Endothelial cell of umbilical vein (primary cell): ENCODE measurements around the gene METTL9. TPM values are rescaled to one million over a fixed set of nuclear protein-coding genes. Genes with fewer than 3 reads are reported as not detected.

Experiments used
- BruUV-seq: library from RNA; stranded (reverse); fragments of 400-500 nt; replicated peaks from 2 replicates; lab custom pipeline; 2021; lab: Mats Ljungman, UMichigan
- CTCF ChIA-PET: fragments of 300-600, 350-600 bp; sonication (Branson Sonifier 250); formaldehyde crosslinking; loops from one replicate; lab custom pipeline; 2021; ENCODE audit warnings: antibody characterized with exemption, inconsistent platforms; lab: Charles Lee
- POLR2A ChIA-PET: fragments of 300-600, 350-600 bp; sonication (Branson Sonifier 250); formaldehyde crosslinking; loops from one replicate; lab custom pipeline; 2021; ENCODE audit warnings: antibody characterized with exemption, inconsistent platforms; lab: Charles Lee
- DNase-seq: peaks from one replicate; pipeline ENCODE4 v3.0.0-alpha.2; 2011; ENCODE audit warnings: low read depth, low spot score
- FAIRE-seq: peaks from 2 replicates; lab custom pipeline; 2011; peaks lifted over from hg19 to GRCh38; lab: Jason Lieb, UNC
- H2AFZ ChIP-seq: 2 replicates; pipeline ENCODE4 v1.6.0; 2012; ENCODE audit warnings: low read depth, low read length, control low read depth, inconsistent platforms
- H3K27ac ChIP-seq: 2 replicates; pipeline ENCODE4 v1.5.1; 2011; ENCODE audit warnings: low read depth, mild to moderate bottlenecking, control low read depth, low read length, moderate library complexity; ENCODE audit not compliant: insufficient read depth
- H3K27me3 ChIP-seq, 2 experiments: 2 replicates each; pipeline versions ENCODE4 v1.6.0 to v1.6.1; 2011; ENCODE audit warnings: low read length in 2 of 2, mixed read lengths in 1 of 2; ENCODE audit not compliant: control insufficient read depth in 2 of 2, insufficient read depth in 2 of 2
- H3K36me3 ChIP-seq, 2 experiments: 2 replicates in 1 of 2; 3 replicates in 1 of 2; pipeline ENCODE4 v1.5.1; 2011; ENCODE audit warnings: low read length in 2 of 2, mild to moderate bottlenecking in 1 of 2, moderate library complexity in 1 of 2; ENCODE audit not compliant: control insufficient read depth in 2 of 2, insufficient read depth in 2 of 2; ENCODE audit errors: extremely low read depth in 1 of 2
- H3K4me1 ChIP-seq: 3 replicates; pipeline ENCODE4 v1.5.1; 2011; ENCODE audit warnings: mild to moderate bottlenecking, low read length; ENCODE audit not compliant: control insufficient read depth, insufficient read depth; ENCODE audit errors: extremely low read depth
- H3K4me2 ChIP-seq: 2 replicates; pipeline ENCODE4 v1.6.1; 2011; ENCODE audit warnings: low read length, control low read depth, mixed read lengths; ENCODE audit not compliant: insufficient read depth
- H3K4me3 ChIP-seq, 3 experiments: fragments of 200-600 bp in 1 of 3; sonication (generic), shearing (Covaris generic) in 1 of 3; replicated peaks in 1 of 3; 2 replicates each; pipeline ENCODE4 v1.5.1; 2011 to 2016; ENCODE audit warnings: control low read depth in 3 of 3, low read length in 3 of 3, mild to moderate bottlenecking in 2 of 3, inconsistent platforms in 1 of 3, low read depth in 1 of 3, moderate library complexity in 1 of 3; ENCODE audit not compliant: insufficient read depth in 1 of 3
- H3K79me2 ChIP-seq: 2 replicates; pipeline ENCODE4 v1.6.0; 2012; ENCODE audit warnings: low read length, inconsistent platforms; ENCODE audit not compliant: control insufficient read depth, insufficient read depth
- H3K9ac ChIP-seq: replicated peaks from 2 replicates; pipeline ENCODE3; 2011; ENCODE audit warnings: low read length, control low read depth; ENCODE audit not compliant: insufficient read depth; ENCODE audit errors: extremely low read depth
- H3K9me1 ChIP-seq: replicated peaks from 3 replicates; pipeline ENCODE4 v1.6.0; 2011; ENCODE audit warnings: mild to moderate bottlenecking, low read length; ENCODE audit not compliant: control insufficient read depth, insufficient read depth; ENCODE audit errors: extremely low read depth
- H3K9me3 ChIP-seq: replicated peaks from 2 replicates; pipeline ENCODE4 v1.5.1; 2012; ENCODE audit warnings: low read length, inconsistent platforms; ENCODE audit not compliant: control insufficient read depth, insufficient read depth
- H4K20me1 ChIP-seq: replicated peaks from 2 replicates; pipeline ENCODE3; 2011; ENCODE audit warnings: mild to moderate bottlenecking, low read length; ENCODE audit not compliant: control insufficient read depth, insufficient read depth; ENCODE audit errors: extremely low read depth
- EZH2 ChIP-seq: IDR thresholded peaks from 2 replicates; pipeline ENCODE4 v1.6.1; 2012; ENCODE audit warnings: borderline replicate concordance, low read depth, mild to moderate bottlenecking, moderate library complexity, low read length, inconsistent platforms; ENCODE audit not compliant: severe bottlenecking
- FOS ChIP-seq: IDR thresholded peaks from 2 replicates; pipeline ENCODE4 v1.6.1; 2011; ENCODE audit warnings: mild to moderate bottlenecking, low read length, moderate library complexity, borderline replicate concordance; ENCODE audit not compliant: insufficient read depth
- GATA2 ChIP-seq: IDR thresholded peaks from 2 replicates; pipeline ENCODE4 v1.7.0; 2011; ENCODE audit warnings: low read depth, mild to moderate bottlenecking, moderate library complexity, mixed read lengths, low read length; ENCODE audit not compliant: insufficient read length, insufficient read depth
- JUN ChIP-seq: IDR thresholded peaks from 2 replicates; pipeline ENCODE4 v1.6.1; 2011; ENCODE audit warnings: borderline replicate concordance, low read depth; ENCODE audit not compliant: insufficient read length, insufficient read depth
- MYC ChIP-seq: IDR thresholded peaks from one replicate; pipeline ENCODE4 v1.6.1; 2011; ENCODE audit warnings: mild to moderate bottlenecking, low read depth, low read length
- POLR2A ChIP-seq: IDR thresholded peaks from 2 replicates; pipeline ENCODE4 v1.6.1; 2012; ENCODE audit warnings: low read depth, mild to moderate bottlenecking, control low read depth, low read length
- POLR2AphosphoS5 ChIP-seq: IDR thresholded peaks from 2 replicates; pipeline ENCODE4 v1.6.1; 2012; ENCODE audit warnings: low read depth, mild to moderate bottlenecking, control low read depth, low read length, moderate library complexity; ENCODE audit not compliant: insufficient read depth
- dilution Hi-C: fragments of 300-500 bp; cut with MboI; formaldehyde crosslinking; loops from one replicate; pipeline ENCODE4 v1.15.0; 2019; ENCODE audit warnings: low sequenced_read_pairs; ENCODE audit not compliant: extremely low pct_ligation_motif_present
- intact Hi-C: fragments of 100-400 bp; cut with micrococcal nuclease; formaldehyde crosslinking; loops from one replicate; pipeline ENCODE4 v1.10.0; 2022
- polyA plus RNA-seq, 4 experiments: library from polyadenylated mRNA; depleted of rRNA in 3 of 4; stranded (reverse) in 3 of 4; unstranded in 1 of 4; fragments of >200 nt; gene quantifications; 2 replicates each; pipeline versions ENCODE4 v1.2.1 to v1.2.3, GENCODE V29; 2011 to 2012; ENCODE audit warnings: missing spikeins in 1 of 4
- total RNA-seq: library from RNA; stranded (reverse); gene quantifications from 2 replicates; pipeline ENCODE4 v1.2.3, GENCODE V29; 2021
- TF ChIP-seq, protein P1 (sequence below): IDR thresholded peaks from 2 replicates; pipeline ENCODE4 v1.6.1; 2011; ENCODE audit not compliant: insufficient read depth, insufficient read length
- TF ChIP-seq, protein P2 (sequence below), 2 donors: IDR thresholded peaks; 1 replicate in 1 of 2; 2 replicates in 1 of 2; pipeline ENCODE4 v1.5.1; 2011; ENCODE audit warnings: low read length in 2 of 2, mild to moderate bottlenecking in 2 of 2, moderate library complexity in 2 of 2, control low read depth in 1 of 2, inconsistent platforms in 1 of 2, low read depth in 1 of 2; ENCODE audit not compliant: insufficient read depth in 1 of 2; ENCODE audit errors: extremely low read depth in 1 of 2

METTL9 gene
- total and polyA plus RNA-seq, 2 donors (not counting 3 experiments of a cell fraction or from before 2014, with no cell fraction given), result 53.8 to 121 TPM

DNA sequence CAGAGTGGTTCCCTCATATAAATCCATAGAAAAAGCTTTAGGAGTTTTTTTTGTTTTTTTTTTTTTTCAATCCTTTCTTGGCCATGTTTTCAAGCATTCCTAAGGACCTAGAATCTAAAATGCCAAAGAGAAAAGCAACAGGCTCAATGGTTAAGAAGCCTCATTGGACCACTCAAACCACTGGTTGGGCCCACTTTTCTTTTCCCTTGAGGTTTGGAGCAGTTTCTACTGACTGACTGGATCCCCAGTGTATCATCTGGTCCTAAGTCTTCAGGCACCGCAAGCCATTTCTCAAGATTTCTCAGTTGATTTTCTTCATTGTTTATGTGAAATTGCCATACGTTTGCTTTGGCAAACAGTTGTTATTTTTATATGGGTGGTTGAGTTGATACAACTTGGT, 14.4 kb downstream of the METTL9 start:
- Histone ChIP-seq H3K27ac (no peak overlapping the region), H2AFZ (no peak overlapping the region), H3K9me3 (no peaks in the 10 kb centered on the region), H3K79me2 (peaks cover 78% of the 10 kb centered on the region), H3K9me1 (no peaks in the 10 kb centered on the region), H3K4me1 (no peaks in the 10 kb centered on the region), H3K9ac (no peak overlapping the region), H4K20me1 (peaks cover 10% of the 10 kb centered on the region), H3K4me2 (peak overlapping the region; percentile 7), H3K4me3 (no peak overlapping the region), H3K36me3 (peaks cover 0 to 3% of the 10 kb centered on the region in 2 experiments), H3K27me3 (no peaks in the 10 kb centered on the region)
- FAIRE-seq, result no peak
- no TSS peak for BruUV-seq
- POLR2A ChIA-PET, result interaction anchor here (0.6 kb wide), 1 partner anchor 9 kb away, joined by 3 read pairs; no protein-coding TSS in a partner anchor
- no peak for DNase-seq
- TF ChIP-seq, protein P1, sequence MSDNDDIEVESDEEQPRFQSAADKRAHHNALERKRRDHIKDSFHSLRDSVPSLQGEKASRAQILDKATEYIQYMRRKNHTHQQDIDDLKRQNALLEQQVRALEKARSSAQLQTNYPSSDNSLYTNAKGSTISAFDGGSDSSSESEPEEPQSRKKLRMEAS, result no peak
- TF ChIP-seq, protein P2, sequence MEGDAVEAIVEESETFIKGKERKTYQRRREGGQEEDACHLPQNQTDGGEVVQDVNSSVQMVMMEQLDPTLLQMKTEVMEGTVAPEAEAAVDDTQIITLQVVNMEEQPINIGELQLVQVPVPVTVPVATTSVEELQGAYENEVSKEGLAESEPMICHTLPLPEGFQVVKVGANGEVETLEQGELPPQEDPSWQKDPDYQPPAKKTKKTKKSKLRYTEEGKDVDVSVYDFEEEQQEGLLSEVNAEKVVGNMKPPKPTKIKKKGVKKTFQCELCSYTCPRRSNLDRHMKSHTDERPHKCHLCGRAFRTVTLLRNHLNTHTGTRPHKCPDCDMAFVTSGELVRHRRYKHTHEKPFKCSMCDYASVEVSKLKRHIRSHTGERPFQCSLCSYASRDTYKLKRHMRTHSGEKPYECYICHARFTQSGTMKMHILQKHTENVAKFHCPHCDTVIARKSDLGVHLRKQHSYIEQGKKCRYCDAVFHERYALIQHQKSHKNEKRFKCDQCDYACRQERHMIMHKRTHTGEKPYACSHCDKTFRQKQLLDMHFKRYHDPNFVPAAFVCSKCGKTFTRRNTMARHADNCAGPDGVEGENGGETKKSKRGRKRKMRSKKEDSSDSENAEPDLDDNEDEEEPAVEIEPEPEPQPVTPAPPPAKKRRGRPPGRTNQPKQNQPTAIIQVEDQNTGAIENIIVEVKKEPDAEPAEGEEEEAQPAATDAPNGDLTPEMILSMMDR (IDR thresholded peaks at IDR 0.05; ENCODE audit: extremely low read depth in 1 of 2, insufficient read depth in 1 of 2, low read depth in 1 of 2, low read length in 2 of 2), result no peak
- no peak for TF ChIP-seq POLR2A
- TF ChIP-seq JUN, result no peak
- no peak for TF ChIP-seq FOS
- TF ChIP-seq POLR2AphosphoS5, result no peak
- TF ChIP-seq MYC, result no peak
- no peak for TF ChIP-seq GATA2
- TF ChIP-seq EZH2, result no peak
- CTCF ChIA-PET, result interaction anchor here (0.9 to 1.5 kb wide), 3 partner anchors 8 to 29 kb away, joined by 3 to 4 read pairs (median 3); no protein-coding TSS in a partner anchor
- dilution Hi-C loops (no loop called here), intact Hi-C loops (no loop called here)
